GM12872 (cell line): ENCODE data around the gene DYNC1I1.

ENCODE experiments used
- TF ChIP-seq, protein P1 (sequence below): IDR thresholded peaks from 3 replicates; pipeline ENCODE4 v1.5.1; 2011; ENCODE audit warnings: low read depth, mild to moderate bottlenecking, low read length, moderate library complexity; ENCODE audit not compliant: insufficient read depth

DYNC1I1 gene

DNA sequence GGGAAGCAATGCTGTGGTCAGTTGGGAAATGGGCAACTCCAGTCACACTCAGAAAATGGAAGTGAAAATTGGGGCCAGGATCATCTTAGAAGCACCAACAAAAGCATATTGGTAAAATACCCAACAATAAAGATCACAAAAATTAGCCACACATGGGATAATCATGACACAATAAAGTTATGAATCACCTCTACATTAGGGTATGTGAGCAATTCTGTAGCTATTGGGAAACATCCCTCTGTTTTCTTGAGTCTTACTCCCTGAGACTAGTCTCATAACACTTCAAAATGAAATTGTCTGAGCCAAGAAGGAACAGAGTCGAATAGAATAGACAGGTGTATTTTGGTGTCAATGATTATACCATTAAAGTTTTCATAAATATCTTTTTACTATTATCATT, 178.3 kb downstream of the DYNC1I1 start:
- TF ChIP-seq, protein P1, sequence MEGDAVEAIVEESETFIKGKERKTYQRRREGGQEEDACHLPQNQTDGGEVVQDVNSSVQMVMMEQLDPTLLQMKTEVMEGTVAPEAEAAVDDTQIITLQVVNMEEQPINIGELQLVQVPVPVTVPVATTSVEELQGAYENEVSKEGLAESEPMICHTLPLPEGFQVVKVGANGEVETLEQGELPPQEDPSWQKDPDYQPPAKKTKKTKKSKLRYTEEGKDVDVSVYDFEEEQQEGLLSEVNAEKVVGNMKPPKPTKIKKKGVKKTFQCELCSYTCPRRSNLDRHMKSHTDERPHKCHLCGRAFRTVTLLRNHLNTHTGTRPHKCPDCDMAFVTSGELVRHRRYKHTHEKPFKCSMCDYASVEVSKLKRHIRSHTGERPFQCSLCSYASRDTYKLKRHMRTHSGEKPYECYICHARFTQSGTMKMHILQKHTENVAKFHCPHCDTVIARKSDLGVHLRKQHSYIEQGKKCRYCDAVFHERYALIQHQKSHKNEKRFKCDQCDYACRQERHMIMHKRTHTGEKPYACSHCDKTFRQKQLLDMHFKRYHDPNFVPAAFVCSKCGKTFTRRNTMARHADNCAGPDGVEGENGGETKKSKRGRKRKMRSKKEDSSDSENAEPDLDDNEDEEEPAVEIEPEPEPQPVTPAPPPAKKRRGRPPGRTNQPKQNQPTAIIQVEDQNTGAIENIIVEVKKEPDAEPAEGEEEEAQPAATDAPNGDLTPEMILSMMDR = no peak

DNA sequence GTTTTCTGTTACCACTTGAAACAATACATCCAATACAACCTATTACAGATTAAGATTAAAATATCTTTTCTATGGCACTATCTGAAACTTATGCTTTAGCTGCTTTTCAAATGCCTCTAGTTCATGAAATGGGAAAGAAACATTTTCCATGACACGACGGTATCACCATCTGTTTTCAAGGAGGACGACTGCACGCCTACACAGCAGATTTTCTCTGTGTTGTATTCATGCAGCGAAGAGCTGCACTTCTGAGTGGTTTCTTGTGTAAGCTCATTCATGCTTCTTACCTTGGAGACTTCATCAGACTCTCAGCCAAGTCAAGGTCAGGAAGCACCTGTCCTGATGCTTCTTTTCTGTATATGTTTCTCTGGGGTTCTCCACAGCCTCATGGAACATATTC, 179.2 kb downstream of the DYNC1I1 start:
- TF ChIP-seq, protein P1 = no peak

DNA sequence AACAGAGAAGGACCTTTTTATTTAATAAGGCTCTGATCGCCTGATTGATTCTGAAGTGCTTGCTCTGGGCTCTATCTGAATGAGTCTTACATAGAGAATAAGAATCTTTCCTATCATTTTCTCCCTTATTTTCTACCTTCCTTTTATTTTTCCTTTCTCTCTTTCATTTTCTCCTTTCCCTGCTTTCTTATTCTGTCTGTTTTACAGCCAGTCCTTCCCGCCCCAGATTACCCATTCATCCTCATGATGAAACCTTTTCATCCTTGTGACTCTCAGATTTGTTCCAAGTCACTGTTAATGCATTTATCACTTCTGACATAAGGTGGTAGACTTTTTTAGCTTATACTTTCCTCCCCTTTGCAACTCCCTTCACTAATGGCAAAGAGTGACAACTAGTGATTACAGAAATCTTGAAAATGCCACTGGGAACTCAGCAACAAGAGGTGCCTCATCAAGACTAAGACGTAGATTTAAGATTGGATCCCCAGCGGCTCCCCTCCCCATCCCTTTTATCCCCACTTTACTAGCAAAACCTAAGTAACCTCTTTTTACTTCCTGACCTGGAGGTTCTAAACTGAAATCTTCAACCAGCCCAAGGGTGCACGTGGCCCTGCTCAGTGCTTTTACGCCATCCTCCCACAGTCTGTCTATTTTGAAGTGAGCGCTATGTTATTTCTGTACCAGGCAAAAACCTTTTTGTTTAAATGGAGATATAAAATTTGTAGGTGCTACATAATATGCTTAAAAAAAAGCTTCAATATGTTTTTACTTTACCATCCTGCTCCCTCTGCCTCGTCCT, 179.8 kb downstream of the DYNC1I1 start:
- TF ChIP-seq, protein P1 = no peak

DNA sequence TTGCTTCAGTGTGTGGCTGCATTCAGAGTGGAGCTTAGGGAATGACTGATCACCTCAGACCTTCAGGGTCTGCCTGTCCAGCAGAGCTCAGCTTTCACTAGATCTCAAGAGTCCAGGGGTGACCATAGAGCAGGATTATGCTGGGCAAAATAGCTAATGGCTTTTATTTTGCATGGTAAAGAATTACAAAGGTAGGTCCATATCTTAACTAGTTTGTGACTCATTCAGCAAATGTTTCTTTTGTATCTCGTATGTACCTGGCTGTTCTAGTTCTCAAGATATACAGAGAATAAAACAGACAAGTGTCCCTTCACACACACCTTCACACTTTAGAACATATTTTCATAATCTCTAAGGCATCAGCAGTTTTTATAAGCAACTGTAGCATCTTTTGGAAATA, 180.5 kb downstream of the DYNC1I1 start:
- TF ChIP-seq, protein P1 = no peak

DNA sequence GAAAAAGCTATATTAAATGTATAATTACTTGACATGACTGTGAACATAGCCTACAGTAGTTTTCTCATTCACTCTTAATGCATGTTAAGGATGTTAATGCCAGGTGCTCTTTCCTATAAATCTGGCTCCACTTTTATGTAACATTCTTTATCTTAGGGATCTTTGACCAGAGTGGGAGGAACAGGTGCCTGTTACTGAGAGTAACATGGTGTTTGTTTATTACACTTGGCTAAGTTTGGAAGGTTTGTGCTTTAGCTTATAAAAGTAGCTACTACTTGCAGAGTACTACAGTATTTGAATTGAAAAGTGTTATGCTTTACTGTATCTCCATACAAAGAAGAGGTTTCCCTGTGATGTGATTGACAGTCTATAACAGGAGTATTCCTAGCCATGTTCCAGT, 183.4 kb downstream of the DYNC1I1 start:
- TF ChIP-seq, protein P1 = no peak

DNA sequence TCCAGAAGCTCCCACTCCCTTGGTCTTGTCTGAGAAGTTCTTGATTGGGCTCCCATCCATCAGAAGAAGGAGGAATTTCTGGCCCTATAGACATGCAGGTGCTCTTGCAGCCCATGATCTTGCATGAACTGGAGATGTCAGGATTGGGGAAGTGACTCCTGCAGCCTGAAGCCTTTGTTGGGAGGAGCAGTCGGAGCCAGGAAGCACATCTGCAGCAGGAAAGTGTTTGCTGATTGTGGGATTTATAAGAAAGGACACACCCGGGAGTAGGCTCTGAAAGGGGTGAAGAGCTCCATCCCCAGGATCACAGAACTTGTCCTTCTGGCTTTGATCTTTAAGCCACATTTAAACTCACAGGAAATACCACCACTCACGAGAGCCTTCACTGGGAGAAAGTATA, 185.2 kb downstream of the DYNC1I1 start:
- TF ChIP-seq, protein P1 = no peak

DNA sequence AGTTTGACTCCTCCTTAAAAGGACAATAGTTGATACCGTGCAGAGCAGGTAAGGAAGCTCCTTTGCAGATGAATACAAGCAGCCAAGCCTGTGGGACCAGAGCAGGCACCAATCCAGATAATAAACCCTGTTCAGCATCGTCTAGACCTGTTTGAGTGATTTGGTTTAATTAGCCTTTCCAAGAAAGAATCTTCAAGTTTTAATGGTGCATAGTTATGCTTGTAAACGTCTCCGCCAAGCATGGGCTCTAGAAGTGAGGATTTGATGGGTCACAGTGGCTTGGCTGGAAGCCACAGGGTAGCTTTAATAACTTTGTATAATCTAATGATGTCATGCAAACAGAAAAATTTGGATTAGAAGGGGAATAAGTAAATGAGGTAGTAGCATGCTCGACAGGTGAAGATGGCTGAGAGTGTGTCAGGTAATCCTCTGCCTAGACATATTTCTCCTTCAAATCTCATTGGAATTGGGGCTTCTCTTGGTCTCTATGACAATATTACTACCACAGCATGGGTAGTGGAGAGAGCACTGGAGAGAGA, 188.4 kb downstream of the DYNC1I1 start:
- TF ChIP-seq, protein P1 = no peak
